Stimulated activated memory B cell treated with anti-CD40 and anti-IgM and Interleukin-4, amounts not matched to agents 10 μg/mL and 1 μg/mL and 100 μg/mL, for 72 hours (primary cell): ENCODE measurements around the gene SPRING1.
A peak's percentile ranks its signal among the peaks of the same experiment; 100 is the strongest.
"Not testable (repeated sequence)": the region's sequence is repeated elsewhere in the genome, so short reads cannot be mapped to it uniquely, and the experiment has no call there.

ENCODE experiments used
- ATAC-seq: fragments of 150-1000 bp; cut with Tn5 transposase; 2 replicates; pipeline ENCODE4 v1.10.0; 2021
- H3K27ac Mint-ChIP-seq: one replicate; pipeline ENCODE4 v1.8.0; 2022; ENCODE audit warnings: mild to moderate bottlenecking, mixed read lengths
- H3K27me3 Mint-ChIP-seq: one replicate; pipeline ENCODE4 v1.8.0; 2022; ENCODE audit warnings: mixed read lengths
- H3K36me3 Mint-ChIP-seq: one replicate; pipeline ENCODE4 v1.8.0; 2022; ENCODE audit warnings: mixed read lengths
- H3K4me1 Mint-ChIP-seq: one replicate; pipeline ENCODE4 v1.8.0; 2022; ENCODE audit warnings: mixed read lengths
- H3K4me3 Mint-ChIP-seq: one replicate; pipeline ENCODE4 v1.8.0; 2022; ENCODE audit warnings: mild to moderate bottlenecking, moderate library complexity, mixed read lengths
- H3K9me3 Mint-ChIP-seq: one replicate; pipeline ENCODE4 v1.8.0; 2022; ENCODE audit warnings: mixed read lengths

The SPRING1 gene

DNA sequence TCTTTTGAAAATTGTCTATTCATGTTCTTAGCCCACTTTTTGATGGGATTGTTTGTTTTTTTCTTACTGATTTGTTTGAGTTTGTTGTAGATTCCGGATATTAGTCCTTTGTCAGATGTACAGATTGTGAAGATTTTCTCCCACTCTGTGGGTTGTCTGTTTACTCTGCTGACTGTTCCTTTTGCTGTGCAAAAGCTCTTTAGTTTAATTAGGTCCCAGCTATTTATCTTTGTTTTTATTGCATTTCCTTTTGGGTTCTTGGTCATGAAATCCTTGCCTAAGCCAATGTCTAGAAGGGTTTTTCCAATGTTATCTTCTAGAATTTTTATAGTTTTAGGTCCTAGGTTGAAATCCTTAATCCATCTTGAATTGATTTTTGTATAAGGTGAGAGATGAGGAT, 16.9 kb upstream of the SPRING1 start:
- not testable (repeated sequence) for H3K4me3 Mint-ChIP-seq, H3K27ac Mint-ChIP-seq, H3K4me1 Mint-ChIP-seq, H3K27me3 Mint-ChIP-seq, H3K9me3 Mint-ChIP-seq, ATAC-seq
- H3K36me3 Mint-ChIP-seq: peaks cover 48% of the 10 kb centered on the region

DNA sequence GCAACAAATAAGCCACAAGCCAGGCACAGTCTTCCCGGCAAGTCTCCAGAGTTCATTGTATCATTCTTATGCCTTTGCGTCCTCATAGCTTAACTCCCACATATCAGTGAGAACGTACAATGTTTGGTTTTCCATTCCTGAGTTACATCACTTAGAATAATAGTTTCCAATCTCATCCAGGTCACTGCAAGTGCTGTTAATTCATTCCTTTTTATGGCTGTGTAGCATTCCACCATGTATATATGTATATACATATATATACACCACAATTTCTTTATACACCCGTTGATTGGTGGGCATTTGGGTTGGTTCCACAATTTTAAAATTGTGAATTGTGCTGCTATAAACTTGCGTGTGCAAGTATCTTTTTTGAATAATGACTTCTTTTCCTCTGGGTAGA, 16.2 kb upstream of the SPRING1 start:
- peaks cover 41% of the 10 kb centered on the region for H3K36me3 Mint-ChIP-seq
- not testable (repeated sequence) for H3K27me3 Mint-ChIP-seq, H3K4me1 Mint-ChIP-seq, H3K9me3 Mint-ChIP-seq, H3K4me3 Mint-ChIP-seq, ATAC-seq, H3K27ac Mint-ChIP-seq

DNA sequence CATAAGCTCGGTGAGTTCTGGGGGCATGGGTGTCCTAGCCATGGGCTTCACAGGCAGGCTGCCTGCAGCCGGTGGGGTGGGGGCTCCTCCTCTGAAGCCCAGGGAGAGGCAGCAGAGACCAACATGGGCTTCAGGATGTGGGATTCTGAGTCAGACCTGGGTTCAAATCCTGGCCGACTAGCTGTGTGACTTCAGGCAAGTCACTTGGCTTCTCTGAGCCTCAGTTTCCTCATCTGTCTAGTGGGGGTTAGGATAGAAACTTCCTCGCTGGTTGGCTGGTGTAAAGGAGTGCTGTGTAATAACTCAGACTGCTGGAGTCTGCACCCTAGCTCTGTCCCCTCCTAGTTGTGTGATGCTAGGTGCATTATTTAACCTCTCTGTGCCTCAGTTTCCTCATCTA, 12.4 kb upstream of the SPRING1 start:
- ATAC-seq: no peak
- no peak overlapping the region for H3K4me3 Mint-ChIP-seq
- H3K27ac Mint-ChIP-seq: no peak overlapping the region
- H3K9me3 Mint-ChIP-seq: peaks cover 8% of the 10 kb centered on the region
- H3K27me3 Mint-ChIP-seq: no peaks in the 10 kb centered on the region
- H3K36me3 Mint-ChIP-seq: peaks cover 25% of the 10 kb centered on the region
- no peaks in the 10 kb centered on the region for H3K4me1 Mint-ChIP-seq

DNA sequence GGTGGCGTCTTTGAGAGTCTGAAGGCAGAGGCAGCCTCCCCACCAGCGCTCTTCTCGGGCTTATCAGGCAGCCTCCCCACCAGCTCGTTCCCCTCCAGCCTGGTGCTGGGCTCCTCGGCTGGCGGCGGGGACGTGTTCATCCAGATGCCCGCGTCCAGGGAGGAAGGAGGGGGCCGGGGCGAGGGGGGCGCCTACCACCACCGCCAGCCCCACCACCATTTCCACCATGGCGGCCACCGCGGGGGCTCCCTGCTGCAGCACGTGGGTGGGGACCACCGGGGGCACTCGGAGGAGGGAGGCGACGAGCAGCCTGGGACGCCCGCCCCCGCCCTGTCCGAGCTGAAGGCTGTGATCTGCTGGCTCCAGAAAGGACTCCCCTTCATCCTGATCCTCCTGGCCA, 12.0 kb upstream of the SPRING1 start:
- no peak overlapping the region for H3K27ac Mint-ChIP-seq
- peaks cover 22% of the 10 kb centered on the region for H3K36me3 Mint-ChIP-seq
- peaks cover 8% of the 10 kb centered on the region for H3K9me3 Mint-ChIP-seq
- ATAC-seq: peak; percentile 45
- H3K27me3 Mint-ChIP-seq: no peaks in the 10 kb centered on the region
- H3K4me1 Mint-ChIP-seq: no peaks in the 10 kb centered on the region
- H3K4me3 Mint-ChIP-seq: no peak overlapping the region

DNA sequence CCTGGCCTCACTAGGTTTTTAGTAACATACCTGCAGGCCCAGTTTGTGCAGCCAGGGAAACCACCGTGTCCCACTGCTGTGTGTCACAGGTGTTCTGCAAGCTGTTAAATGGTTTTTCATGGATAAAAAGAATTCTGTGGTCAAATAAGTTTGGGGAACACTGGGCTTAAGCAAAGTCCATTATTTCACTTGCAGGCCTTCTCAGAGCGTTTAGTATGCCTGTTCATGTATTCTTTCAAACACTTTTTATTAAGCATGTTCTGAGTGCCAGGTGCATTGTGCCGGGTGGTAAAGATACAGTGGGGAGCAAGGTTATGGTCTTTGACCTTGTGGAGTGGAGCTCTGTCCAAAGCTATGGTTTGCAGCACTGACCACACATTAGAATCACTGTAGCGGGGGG, 7.7 kb upstream of the SPRING1 start:
- Mint-ChIP-seq H3K27me3 (no peaks in the 10 kb centered on the region), H3K4me1 (no peaks in the 10 kb centered on the region), H3K4me3 (no peak overlapping the region), H3K9me3 (no peaks in the 10 kb centered on the region), H3K27ac (no peak overlapping the region), H3K36me3 (peaks cover 18% of the 10 kb centered on the region)
- ATAC-seq: no peak

DNA sequence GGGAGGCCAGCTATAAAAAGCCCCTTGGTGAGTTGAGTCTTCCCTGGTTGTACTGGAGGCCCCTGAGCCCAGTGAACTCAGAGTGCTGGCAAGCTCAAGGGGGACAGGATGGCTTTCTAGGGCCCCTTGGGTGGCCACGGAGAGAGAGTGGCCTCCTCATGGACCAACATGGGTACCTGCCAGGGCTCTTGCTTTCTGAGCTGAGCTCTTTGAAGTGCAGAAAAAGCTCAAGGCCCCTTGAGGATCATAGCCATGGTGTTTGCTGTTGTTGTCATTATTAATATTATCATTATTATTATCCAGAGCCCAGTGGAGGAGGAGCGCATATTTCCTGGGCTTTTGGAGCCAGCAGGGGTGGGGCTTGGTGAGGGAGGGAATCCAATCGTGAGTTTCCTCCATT, 6.9 kb upstream of the SPRING1 start:
- Mint-ChIP-seq H3K27me3 (no peaks in the 10 kb centered on the region), H3K4me1 (no peaks in the 10 kb centered on the region), H3K4me3 (no peak overlapping the region), H3K9me3 (no peaks in the 10 kb centered on the region), H3K27ac (no peak overlapping the region), H3K36me3 (peaks cover 18% of the 10 kb centered on the region)
- no peak for ATAC-seq

DNA sequence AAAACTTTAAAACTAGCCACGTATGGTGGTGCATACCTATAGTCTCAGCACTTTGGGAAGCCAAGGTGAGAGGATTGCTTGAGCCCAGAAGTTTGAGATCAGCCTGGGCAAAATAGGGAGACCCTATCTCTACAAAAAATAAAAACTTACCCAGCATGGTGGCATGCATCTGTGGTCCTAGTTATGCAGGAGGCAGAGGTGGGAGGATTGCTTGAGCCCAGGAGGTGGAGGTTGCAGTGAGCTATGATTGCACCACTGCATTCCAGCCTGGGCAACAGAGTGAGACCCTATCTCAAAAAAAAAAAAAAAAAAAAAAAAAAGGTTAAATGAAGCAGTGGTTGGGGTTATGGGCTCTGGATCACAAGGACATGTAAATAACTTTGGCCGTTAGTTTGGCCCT, 4.9 kb upstream of the SPRING1 start:
- not testable (repeated sequence) for H3K4me3 Mint-ChIP-seq, H3K9me3 Mint-ChIP-seq, H3K27me3 Mint-ChIP-seq, H3K27ac Mint-ChIP-seq, ATAC-seq
- H3K36me3 Mint-ChIP-seq: peaks cover 14% of the 10 kb centered on the region
- peaks cover 17% of the 10 kb centered on the region for H3K4me1 Mint-ChIP-seq

DNA sequence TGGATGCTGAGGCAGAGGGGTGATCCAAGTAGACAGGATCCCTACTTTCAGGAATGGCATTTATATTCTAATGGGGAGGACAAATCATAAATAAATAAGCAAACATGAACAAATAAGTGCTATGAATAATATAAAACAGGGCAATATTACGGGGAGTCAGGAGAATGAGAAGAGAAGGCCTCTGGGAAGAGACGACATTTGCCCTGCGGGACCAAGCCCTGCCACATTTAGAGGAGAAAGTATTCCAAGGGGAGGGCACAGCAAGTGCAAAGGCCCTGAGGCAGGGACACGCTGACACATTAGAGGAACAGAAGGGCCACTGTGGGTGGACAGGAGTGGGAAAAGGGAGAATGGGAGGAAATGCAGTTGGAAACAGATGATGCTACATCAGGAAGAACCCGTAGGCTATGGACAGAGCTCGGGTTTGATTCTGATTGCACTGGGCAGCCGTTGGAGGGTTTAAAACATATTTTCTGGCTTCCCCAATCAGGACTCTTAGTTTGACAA, 1.6 kb upstream of the SPRING1 start:
- Mint-ChIP-seq H3K36me3 (peaks cover 19% of the 10 kb centered on the region), H3K4me3 (no peak overlapping the region), H3K27ac (no peak overlapping the region), H3K27me3 (no peaks in the 10 kb centered on the region), H3K9me3 (no peaks in the 10 kb centered on the region), H3K4me1 (peaks cover 45% of the 10 kb centered on the region)
- no peak for ATAC-seq

DNA sequence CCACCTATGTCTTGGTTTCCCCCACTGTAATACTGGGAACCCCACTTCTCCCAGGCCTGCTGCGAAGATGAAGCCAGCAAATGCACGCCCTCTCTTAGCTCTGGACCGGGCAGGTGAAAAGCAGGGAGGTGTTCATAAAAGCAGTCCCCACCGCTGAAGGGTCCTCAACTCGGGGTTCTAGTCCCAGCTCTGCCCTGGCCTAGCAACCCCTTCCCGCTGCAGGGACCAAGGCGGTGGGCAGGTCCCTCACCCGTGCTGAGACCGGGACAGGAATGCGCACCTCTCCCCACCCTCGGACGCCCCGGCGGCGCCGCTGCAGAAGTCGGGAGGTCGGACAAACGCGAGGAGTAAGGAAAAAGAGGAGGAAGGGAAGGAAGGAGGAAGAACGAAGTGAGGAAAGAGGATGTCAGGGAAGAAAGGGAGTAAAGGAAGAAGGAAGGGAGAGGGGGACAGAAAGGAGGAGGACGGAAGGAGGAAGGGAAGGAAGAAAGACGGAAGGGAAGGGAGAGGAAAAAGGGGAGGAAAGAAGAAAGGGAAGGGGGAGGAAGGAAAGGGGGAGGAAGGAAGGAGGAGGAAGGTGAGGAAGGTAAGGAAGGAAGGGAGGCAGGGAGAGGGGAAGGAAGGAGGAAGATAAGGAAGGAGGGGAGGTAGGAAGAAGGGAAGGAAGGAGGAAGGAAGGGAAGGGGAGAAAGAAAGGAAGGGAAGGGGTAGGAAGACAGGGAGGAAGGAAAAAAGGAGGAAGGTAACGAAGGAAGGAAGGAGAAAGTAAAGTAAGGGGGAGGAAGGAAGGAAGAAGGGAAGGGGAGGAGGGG, 701 bp downstream of the SPRING1 start:
- H3K27me3 Mint-ChIP-seq: no peaks in the 10 kb centered on the region
- peak overlapping the region; percentile 99 for H3K4me3 Mint-ChIP-seq
- peak overlapping the region; percentile 95 for H3K27ac Mint-ChIP-seq
- H3K36me3 Mint-ChIP-seq: peaks cover 26% of the 10 kb centered on the region
- no peaks in the 10 kb centered on the region for H3K9me3 Mint-ChIP-seq
- peaks cover 50% of the 10 kb centered on the region for H3K4me1 Mint-ChIP-seq
- no peak for ATAC-seq

DNA sequence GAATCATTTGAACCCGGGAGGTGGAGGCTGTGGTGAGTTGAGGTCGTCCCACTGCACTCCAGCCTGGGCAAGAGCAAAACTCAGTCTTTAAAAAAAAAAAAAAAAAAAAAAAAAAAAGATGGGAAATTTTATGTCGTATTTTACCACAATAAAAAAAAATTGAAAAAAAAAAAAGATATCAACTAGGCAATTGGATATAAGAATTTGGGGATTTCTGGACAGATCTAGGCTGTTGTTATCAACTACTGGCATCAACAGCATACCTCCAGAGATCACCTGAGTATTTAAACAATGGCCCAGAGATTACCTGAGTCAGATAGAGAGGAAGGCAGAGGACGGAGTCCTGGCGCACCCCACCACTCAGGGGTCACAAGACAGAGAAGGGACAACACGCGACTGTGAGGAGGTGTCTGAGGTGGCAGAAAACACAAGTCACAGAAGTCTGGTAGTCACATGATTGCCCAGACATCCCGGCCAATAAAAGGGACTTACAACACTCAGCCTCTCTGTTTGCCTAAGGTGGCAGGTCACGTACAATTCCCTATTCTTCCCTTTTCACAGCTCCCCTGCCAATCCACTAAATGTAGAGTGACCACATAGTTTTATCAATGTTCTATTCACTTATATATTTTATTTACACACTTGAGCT, 1.8 kb downstream of the SPRING1 start:
- Mint-ChIP-seq H3K4me1 (peaks cover 50% of the 10 kb centered on the region), H3K36me3 (peaks cover 21% of the 10 kb centered on the region), H3K27me3 (no peaks in the 10 kb centered on the region), H3K4me3 (peak overlapping the region; percentile 99), H3K27ac (peak overlapping the region; percentile 95), H3K9me3 (no peaks in the 10 kb centered on the region)
- ATAC-seq: no peak

DNA sequence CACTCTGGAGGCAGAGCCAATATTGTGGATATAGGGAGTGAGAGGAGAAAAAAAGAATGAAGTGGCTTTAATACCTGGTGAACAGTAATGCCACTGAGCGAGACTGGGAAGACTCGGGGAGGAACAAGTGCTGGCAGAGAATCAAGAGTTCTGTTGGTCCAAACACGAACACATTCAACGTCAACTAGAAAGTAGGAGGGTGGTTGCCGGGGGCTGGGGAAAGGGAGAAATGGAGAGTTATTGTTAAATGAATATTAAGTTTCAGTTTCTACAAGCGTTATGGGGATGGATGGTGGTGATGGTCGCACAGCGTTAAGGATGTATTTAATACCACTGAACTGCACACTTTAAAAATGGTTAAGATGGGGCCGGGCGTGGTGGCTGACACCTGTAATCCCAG, 2.8 kb downstream of the SPRING1 start:
- ATAC-seq: no peak
- Mint-ChIP-seq H3K27ac (no peak overlapping the region), H3K4me3 (peak overlapping the region; percentile 1), H3K4me1 (peaks cover 50% of the 10 kb centered on the region), H3K36me3 (peaks cover 21% of the 10 kb centered on the region), H3K9me3 (no peaks in the 10 kb centered on the region), H3K27me3 (no peaks in the 10 kb centered on the region)

DNA sequence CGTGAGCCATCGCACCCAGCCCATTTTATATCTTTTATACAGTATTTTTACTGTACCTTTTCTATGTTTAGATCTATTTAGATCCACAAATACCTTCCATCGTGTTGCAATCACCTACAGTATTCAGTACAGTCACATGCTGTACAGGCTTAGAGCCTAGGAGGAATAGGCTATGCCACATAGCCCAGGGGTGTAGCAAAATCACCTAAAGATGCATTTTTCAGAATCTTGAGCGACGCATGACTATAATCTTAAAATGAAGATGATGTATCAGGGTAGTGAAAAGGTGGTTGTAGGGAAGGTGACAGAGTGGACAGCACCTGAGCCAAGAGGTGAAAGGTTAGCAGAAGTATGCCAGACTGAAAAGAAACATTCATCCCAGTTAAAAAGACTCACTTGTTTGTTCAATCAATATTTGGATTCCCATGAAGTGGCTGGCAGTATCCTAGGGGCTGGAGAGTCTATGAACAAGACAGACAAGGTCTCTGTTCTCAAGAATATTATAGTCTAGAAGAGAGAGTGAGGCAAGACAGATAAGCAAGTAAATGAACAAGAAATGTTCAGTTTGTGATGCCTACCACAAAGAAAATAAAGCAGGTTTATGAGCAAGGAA, 3.6 kb downstream of the SPRING1 start:
- Mint-ChIP-seq H3K4me3 (no peak overlapping the region), H3K27ac (no peak overlapping the region)

DNA sequence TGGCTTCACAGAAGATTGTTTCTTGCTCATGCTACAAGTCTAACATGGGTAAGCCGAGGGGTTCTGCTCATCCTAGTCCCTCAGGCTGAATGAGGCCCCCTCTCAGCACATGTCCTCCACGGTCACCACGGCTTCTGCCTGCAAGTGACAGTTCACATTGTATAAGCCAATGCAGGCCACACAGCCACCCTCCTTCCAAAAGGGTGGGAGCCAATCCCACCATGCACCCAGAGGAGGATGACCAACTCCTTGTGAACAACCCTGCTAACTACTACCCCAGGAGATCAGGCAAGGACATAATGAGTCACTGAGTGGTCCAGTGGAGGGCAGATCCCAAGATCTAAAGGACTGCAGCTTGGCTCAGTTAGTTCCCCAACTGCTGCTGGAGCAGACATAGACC, 6.1 kb downstream of the SPRING1 start:
- Mint-ChIP-seq H3K36me3 (peaks cover 35% of the 10 kb centered on the region), H3K4me3 (no peak overlapping the region), H3K27ac (no peak overlapping the region), H3K27me3 (no peaks in the 10 kb centered on the region), H3K9me3 (no peaks in the 10 kb centered on the region), H3K4me1 (peaks cover 41% of the 10 kb centered on the region)
- ATAC-seq: no peak

More for the DNA sequence above, 3.6 kb downstream of the SPRING1 start:
- Mint-ChIP-seq H3K9me3 (no peaks in the 10 kb centered on the region), H3K27me3 (no peaks in the 10 kb centered on the region), H3K36me3 (peaks cover 27% of the 10 kb centered on the region), H3K4me1 (peaks cover 46% of the 10 kb centered on the region)
- ATAC-seq: no peak

DNA sequence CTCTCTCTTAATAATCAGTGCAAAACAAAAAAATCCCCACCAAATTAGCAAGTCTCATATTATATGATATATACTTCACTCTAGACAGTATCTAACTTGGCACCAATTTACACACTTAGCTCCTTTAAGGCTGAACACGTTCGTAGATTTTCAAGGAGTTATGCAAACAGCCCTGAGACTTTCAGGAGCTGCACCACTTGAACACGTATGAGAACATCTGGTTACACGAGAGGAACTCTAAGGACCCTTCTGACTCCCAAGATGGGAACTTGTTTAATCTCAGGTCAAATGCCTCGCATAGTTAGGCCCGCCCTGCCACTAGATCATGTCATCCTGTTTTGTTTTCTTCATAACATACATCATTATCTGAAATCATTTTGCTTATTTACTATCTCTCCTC, 10.0 kb downstream of the SPRING1 start:
- H3K4me3 Mint-ChIP-seq: no peak overlapping the region
- no peaks in the 10 kb centered on the region for H3K9me3 Mint-ChIP-seq
- peaks cover 21% of the 10 kb centered on the region for H3K36me3 Mint-ChIP-seq
- no peaks in the 10 kb centered on the region for H3K27me3 Mint-ChIP-seq
- H3K4me1 Mint-ChIP-seq: peaks cover 24% of the 10 kb centered on the region
- no peak overlapping the region for H3K27ac Mint-ChIP-seq
- ATAC-seq: no peak

DNA sequence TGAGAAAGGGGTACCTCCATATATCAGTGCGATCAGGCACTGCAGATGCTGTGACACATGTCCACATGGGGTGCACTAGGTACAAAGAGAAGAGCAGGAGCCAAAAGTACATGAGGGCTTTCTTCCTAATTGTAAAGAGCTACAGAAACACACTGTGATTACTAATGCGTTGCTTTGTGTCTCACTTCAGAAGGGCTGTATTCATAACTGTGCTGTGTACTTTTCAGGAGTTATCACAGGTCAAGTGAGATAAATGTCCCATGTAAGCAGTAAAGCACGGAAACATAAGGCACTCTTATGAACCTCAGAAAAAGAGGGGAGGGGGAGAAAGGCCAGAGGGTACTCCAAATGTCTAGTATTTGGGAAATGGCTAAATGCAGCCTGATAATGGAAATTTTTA, 10.6 kb downstream of the SPRING1 start:
- no peak overlapping the region for H3K4me3 Mint-ChIP-seq
- peaks cover 23% of the 10 kb centered on the region for H3K36me3 Mint-ChIP-seq
- H3K27ac Mint-ChIP-seq: no peak overlapping the region
- H3K4me1 Mint-ChIP-seq: peaks cover 30% of the 10 kb centered on the region
- no peaks in the 10 kb centered on the region for H3K27me3 Mint-ChIP-seq
- H3K9me3 Mint-ChIP-seq: no peaks in the 10 kb centered on the region
- ATAC-seq: no peak

DNA sequence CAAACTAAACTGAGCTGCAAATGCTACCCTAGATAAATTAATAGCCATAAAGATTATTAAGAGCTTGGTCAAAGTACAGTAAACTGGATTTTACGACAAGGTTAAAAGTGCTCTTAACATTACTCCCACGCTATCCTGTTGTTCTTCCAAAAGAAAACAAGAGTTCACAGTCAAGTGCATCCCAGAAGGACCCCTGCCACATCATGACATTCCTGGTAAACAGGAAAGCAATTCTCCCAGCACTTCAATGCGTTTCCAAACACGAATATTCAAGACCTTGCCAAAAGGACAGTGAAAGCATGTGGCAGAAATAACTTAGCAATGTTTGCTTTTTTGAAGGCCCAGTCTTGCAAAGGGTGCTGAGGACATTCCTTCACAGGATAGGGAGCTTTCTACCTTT, 11.2 kb downstream of the SPRING1 start:
- Mint-ChIP-seq H3K4me3 (no peak overlapping the region), H3K27ac (no peak overlapping the region), H3K36me3 (peaks cover 29% of the 10 kb centered on the region), H3K9me3 (no peaks in the 10 kb centered on the region), H3K4me1 (peaks cover 34% of the 10 kb centered on the region), H3K27me3 (no peaks in the 10 kb centered on the region)
- no peak for ATAC-seq
